ENCODE measurements around the gene CDHR2.

The CDHR2 gene, protein sequence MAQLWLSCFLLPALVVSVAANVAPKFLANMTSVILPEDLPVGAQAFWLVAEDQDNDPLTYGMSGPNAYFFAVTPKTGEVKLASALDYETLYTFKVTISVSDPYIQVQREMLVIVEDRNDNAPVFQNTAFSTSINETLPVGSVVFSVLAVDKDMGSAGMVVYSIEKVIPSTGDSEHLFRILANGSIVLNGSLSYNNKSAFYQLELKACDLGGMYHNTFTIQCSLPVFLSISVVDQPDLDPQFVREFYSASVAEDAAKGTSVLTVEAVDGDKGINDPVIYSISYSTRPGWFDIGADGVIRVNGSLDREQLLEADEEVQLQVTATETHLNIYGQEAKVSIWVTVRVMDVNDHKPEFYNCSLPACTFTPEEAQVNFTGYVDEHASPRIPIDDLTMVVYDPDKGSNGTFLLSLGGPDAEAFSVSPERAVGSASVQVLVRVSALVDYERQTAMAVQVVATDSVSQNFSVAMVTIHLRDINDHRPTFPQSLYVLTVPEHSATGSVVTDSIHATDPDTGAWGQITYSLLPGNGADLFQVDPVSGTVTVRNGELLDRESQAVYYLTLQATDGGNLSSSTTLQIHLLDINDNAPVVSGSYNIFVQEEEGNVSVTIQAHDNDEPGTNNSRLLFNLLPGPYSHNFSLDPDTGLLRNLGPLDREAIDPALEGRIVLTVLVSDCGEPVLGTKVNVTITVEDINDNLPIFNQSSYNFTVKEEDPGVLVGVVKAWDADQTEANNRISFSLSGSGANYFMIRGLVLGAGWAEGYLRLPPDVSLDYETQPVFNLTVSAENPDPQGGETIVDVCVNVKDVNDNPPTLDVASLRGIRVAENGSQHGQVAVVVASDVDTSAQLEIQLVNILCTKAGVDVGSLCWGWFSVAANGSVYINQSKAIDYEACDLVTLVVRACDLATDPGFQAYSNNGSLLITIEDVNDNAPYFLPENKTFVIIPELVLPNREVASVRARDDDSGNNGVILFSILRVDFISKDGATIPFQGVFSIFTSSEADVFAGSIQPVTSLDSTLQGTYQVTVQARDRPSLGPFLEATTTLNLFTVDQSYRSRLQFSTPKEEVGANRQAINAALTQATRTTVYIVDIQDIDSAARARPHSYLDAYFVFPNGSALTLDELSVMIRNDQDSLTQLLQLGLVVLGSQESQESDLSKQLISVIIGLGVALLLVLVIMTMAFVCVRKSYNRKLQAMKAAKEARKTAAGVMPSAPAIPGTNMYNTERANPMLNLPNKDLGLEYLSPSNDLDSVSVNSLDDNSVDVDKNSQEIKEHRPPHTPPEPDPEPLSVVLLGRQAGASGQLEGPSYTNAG (N-terminal part only)

GRCh38 chr5:176548967-176549444, at the start of gene CDHR2:
TSS of gene CDHR2 (plus strand) at chr5:176549342. CDS start at chr5:176565353, 16,011 bp downstream.
- no peak for DNase-seq (ENCODE audit: low read depth)

DNA sequence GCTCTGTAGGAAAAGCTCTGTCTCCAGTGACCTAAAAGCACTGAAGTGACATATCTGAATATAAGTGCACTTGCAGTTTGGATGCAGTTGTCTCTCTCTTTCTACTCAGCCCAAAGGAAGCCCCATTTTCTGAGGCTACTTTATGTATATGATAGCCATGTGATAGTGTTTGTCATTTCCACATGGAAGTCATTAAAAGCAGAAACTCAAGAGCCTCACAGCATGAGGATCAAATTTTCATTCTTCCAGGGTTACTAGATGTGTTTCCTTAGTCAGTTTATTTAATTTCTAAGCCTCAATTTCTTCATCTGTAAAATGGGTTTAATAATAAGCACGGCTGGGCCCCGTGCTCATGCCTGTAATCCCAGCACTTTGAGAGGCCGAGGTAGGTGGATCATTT, 48.6 kb upstream of the CDHR2 start:
- no peak for DNase-seq (ENCODE audit: low read depth)

GRCh38 chr5:176501333-176501732, 47.8 kb upstream of the CDHR2 start:
- no peak for DNase-seq (ENCODE audit: low read depth)

GRCh38 chr5:176503496-176503895, 45.6 kb upstream of the CDHR2 start:
- DNase-seq (ENCODE audit: low read depth): no peak

- DNase-seq (ENCODE audit: low read depth): no peak
Observed at GRCh38 chr5:176507911-176508310, 41.2 kb upstream of the CDHR2 start.

- no peak for DNase-seq (ENCODE audit: low read depth)
Observed at GRCh38 chr5:176508603-176509002, 40.5 kb upstream of the CDHR2 start.

GRCh38 chr5:176513788-176514187, 35.4 kb upstream of the CDHR2 start:
- DNase-seq (ENCODE audit: low read depth): no peak

DNA sequence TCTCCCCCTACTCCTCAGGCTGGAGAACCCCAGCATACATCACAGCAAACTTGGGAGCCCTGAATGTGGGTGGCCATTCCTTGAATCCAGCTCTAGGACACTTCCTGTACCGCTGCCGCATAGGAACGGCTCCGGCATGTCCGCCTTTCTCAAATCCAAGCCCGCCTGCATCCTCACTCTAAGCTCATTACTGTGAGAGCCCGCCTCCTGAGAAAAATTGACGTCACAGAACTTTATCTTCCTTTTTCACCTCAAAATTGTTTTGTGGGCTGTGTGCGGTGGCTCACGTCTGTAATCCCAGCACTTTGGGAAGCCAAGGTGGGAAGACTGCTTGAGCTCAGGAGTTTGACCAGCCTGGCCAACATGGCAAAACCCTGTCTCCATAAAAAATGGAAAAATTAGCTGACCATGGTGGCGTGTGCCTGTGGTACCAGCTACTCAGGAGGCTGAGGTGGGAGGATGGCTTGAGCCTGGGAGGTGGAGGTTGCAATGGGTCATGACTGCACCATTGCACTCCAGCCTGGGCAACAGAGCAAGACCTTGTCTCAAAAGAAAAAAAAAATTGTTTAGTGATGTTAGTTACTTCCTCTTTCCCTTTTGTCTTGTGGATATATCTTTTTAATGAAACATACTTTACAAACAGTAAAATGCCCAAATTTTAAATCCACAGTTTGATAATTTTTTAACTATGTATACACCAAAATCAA, 34.7 kb upstream of the CDHR2 start:
- DNase-seq (ENCODE audit: low read depth): no peak

- DNase-seq (ENCODE audit: low read depth): no peak
Observed at GRCh38 chr5:176515396-176515795, 33.7 kb upstream of the CDHR2 start.

- DNase-seq (ENCODE audit: low read depth): no peak
Observed at GRCh38 chr5:176517053-176517661, 32.0 kb upstream of the CDHR2 start.

GRCh38 chr5:176519810-176520720, 29.1 kb upstream of the CDHR2 start:
- DNase-seq (ENCODE audit: low read depth): no peak

DNA sequence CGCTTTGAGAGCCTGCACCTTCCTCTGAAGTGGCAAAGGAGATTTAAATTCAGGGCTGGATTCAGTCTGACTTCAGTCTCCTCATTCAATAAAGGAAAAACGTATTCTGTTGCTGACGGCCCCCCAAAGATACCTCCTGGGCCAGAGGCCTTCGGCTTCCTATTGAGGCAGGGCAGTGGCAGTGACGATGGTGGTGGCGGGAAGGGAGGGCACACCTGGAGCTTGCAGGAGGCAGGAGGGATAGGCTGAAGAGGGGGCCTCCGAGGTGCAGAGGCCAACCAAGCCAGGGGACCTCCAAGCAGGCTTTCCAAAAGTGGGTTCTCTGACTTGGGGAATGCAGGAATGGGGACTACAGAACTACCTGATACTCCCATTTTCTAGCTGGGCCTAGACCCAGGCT, 27.9 kb upstream of the CDHR2 start:
- no peak for DNase-seq (ENCODE audit: low read depth)

- DNase-seq (ENCODE audit: low read depth): no peak
Observed at GRCh38 chr5:176521699-176522263, 27.4 kb upstream of the CDHR2 start.

DNA sequence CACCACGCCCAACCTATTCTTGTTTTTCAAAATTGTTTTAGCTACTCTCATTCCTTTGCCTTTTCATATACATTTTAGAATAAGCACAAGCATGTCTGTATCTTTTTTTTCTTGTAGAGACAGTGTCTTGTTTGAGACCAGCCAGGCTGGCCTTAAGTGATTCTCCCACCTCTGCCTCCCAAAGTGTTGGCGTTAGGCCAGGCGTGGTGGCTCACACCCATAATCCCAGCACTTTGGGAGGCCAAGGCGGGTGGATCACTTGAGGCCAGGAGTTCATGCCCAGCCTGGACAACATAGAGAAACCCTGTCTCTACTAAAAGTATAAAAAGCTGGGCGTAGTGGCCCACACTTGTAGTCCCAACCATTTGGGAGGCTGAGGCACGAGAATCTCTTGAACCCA, 25.0 kb upstream of the CDHR2 start:
- no peak for DNase-seq (ENCODE audit: low read depth)

GRCh38 chr5:176524987-176525386, 24.2 kb upstream of the CDHR2 start:
- no peak for DNase-seq (ENCODE audit: low read depth)

DNA sequence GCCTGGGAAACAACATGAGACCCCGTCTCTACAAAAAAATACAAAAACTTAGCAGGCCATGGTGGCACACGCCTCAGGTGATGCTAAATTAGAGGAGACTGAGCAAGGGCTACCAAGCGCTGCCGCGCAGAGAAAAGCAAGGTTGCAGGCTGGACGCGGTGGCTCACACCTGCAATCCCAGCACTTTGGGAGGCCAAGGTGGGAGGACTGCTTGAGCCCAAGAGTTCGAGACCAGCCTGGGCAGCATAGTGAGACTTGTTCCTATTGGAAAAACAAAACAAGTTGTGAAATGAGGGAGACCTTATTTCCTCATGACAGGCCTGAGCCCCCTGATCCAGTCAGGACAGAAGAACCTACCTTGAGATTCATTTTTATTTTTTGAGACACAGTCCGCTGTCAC, 23.5 kb upstream of the CDHR2 start:
- no peak for DNase-seq (ENCODE audit: low read depth)

GRCh38 chr5:176526462-176526861, 22.7 kb upstream of the CDHR2 start:
- DNase-seq (ENCODE audit: low read depth): no peak

DNA sequence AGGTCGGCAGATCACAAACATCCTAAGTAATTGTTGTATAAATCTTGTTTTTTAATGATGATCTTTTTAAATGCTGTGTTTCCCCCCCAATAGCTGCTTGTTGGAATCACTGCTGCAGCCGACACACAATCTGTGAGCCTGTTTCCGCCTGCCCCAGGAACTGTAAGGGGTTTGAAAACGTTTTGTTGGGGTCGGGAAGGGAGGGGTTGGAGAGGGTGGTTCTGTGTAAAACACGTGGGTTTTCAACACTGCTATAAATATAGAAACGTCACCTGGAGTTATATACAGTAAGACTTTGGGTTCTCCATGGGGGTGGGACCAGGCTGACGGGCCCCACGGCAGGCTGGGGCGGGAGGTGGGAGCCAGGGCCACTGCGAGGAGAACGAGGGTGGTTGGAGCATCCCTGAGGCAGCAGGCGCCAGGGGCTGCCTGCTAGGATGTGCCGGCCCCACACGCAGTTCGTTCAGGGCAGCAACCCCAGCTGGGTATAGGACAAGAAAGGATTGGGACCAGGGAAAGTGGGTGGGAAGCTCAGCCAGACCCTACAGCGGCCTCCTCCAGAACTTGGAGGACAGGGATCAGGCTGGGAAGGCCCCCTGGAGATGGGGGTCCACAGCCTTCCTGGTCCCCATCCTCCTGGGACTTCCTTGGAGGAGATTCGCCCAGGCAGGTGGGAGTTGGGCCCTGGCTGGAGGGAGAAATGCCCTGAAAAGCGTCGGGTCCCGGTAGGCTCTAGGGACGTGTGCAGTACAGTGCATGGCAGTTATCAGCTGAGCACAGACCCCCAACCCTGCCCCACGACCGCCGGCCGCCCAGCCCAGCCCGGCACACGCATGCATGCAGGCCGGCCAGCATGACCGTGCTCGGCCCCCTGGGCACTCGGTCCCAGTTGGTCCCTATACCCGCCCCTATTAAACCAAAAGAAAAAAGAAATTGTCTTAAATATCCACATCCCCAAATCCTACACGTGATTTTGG, 21.6 kb upstream of the CDHR2 start:
- DNase-seq (ENCODE audit: low read depth): no peak
